NOMO-1 treated with dmso at 0.1 percent for 144 hours (cell line): ENCODE measurements around the gene C6orf58.

Experiments
- DNase-seq: peaks from one replicate; lab custom pipeline; 2025; ENCODE audit not compliant: unreplicated experiment; lab: John Stamatoyannopoulos, UW

Gene C6orf58

DNA sequence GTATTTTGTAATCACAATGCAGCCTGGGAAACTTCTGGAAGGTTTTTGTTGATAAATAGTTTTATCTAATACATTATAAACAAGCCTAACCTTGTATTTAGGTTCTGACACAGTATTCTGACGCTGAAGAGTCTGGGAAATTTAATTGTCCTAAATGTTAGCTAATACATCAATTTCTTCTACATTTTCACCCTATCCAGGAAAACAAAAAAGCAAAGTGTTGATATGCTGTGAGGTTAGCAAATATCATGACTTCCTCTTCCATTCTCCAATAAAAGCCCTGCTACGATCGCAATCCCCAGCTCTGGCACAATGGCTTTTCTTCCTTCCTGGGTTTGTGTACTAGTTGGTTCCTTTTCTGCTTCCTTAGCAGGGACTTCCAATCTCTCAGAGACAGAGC is at the start of gene C6orf58:
TSS of gene C6orf58 (plus strand) at position 301 of the 400 bp plus-strand sequence. CDS start at position 313, 12 bp downstream.
- no peak for DNase-seq

DNA sequence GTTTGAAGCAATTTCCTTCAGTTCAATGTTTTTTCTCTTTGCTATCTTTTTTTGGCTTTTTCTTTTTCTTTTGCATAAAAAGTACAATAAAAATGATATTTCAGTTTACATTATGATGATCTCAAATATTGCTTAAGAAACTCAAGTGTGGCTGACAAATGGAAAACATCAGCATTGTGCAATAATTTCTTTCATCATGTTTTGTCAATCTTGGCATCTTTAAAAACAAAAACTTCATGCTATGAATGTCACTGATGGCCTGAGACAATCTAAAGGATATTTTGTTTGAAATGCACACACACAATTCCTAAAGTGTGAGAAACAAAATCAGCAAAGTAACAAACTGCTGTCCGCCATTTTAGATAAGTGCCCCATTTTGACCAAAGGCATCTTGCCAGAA is 44.0 kb upstream of the C6orf58 start:
- no peak for DNase-seq

- DNase-seq: no peak
Observed at GRCh38 chr6:127533736-127534135, 43.2 kb upstream of the C6orf58 start.

DNA sequence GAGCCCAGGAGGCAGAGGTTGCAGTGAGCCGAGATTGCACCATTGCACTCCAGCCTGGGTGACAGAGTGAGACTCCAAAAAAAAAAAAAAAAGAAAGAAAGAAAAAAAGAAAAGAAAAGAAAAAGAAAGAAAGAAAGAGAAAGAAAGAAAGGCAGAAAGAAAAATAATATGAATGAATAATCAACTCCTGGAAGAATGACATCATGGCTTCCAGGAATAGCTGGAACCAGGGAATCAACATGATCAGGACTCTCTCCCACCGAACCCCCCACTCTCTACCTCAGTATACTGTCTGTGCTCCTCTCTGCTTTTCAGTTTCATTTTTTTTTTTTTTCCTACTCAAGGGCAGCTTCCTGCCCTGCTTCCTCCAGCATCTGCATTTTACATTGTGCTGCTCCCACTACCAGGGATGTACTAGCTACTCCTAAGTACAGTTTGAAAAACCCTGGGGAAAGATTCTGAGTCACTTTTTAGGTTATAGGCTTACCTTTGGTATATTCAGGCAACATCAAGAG is 38.2 kb upstream of the C6orf58 start:
- no peak for DNase-seq

GRCh38 chr6:127539272-127539671 is 37.7 kb upstream of the C6orf58 start:
- DNase-seq: no peak

- no peak for DNase-seq
Observed at GRCh38 chr6:127547215-127547614, 29.8 kb upstream of the C6orf58 start.

- DNase-seq: no peak
Observed at GRCh38 chr6:127547904-127548649, 28.9 kb upstream of the C6orf58 start.

- no peak for DNase-seq
Observed at GRCh38 chr6:127550403-127550802, 26.6 kb upstream of the C6orf58 start.

DNA sequence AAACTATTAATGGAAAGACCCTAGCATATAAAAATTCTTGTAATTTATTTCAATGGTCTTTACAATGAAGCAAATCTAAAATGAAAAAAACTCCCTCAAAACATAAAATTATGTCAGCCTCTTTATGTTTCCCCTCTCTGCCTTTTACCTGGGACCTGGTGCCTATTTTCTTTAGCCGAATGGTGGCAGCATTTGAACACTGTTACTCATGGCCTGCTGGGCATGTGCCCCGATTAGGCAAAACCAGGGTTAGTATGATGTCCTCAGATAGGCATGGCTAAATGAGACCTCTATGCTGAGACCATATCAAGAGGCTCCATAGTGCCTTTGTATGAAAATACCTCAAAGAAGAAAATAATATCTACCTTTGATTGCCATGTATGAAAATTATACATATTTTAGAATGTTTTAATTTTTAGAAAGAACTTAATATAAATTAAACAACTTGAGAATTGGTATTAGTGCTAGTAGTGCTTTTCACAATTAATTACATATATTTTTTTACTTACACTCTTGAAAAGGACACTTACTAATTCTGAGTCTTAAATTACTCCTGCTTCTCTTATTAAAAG is 22.5 kb upstream of the C6orf58 start:
- no peak for DNase-seq

GRCh38 chr6:127561660-127562059 is 15.3 kb upstream of the C6orf58 start:
- no peak for DNase-seq

DNA sequence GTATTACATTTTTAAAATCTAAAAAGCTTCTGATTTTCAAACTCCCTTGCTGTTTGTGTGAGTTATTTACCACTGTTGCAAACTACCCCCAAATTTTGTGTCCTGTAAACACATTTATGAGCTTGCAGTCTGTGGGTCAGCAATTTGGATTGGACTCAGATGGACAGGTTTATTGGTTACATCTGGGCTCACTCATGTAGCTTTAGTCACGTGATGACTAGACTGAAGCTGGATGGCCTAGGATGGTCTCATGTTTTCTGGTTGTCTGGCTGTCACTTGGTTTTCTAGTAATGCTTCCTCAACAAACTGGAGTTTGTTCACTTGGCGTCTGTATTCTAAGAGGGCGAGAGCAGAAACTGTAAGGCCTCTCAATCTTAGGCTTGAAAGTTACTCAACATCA is 12.2 kb upstream of the C6orf58 start:
- DNase-seq: no peak

DNA sequence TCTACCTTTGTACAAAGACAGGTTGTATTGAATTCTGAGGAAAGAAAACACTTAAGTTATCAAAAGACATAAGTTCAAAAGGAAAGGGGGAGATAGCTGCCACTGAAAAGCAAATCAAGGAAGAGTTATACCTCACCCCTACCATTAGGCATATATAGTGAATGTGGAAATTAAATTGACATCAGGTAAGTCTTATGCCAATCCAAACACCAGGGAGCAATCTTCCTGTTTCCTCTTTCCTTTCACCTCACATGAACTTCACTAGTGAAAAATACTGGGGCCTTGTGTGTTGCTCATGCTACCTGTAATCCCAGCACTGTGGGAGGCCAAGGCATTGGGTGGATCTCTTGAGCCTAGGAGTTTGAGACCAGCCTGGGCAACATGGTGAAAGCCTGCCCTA is 10.9 kb upstream of the C6orf58 start:
- no peak for DNase-seq

- no peak for DNase-seq
Observed at GRCh38 chr6:127566651-127567050, 10.3 kb upstream of the C6orf58 start.

GRCh38 chr6:127567476-127567875 is 9.5 kb upstream of the C6orf58 start:
- DNase-seq: no peak

DNA sequence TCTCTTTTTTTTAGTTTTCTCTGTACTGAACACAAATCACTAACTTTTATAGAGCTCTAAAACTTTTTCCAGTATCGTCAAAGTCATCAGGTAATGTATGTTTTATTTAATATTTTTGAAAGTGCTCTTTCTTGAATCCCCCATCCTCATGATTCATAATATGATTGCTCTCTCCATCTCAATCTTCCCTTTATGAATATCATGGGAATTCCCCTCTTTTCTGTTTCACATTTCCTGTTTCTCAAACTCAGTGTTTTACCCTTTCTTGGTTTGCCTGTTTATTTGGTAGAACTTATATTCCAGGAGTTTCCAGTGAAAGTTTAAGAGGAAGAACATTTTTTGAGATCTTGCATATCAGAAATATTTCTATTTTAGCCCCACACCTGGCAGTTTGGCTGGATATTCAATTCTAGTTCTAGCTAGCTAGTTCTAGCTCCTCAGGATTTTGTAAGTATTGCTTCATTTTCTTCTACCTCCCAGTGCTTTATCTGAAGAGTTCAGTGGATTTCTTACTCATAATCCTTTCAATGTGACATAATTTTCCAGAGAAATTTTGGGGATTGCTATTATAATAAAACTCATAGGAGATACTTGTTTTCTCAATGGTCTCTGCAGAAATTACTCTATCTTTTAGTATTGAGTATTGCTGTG is 6.1 kb upstream of the C6orf58 start:
- DNase-seq: no peak

DNA sequence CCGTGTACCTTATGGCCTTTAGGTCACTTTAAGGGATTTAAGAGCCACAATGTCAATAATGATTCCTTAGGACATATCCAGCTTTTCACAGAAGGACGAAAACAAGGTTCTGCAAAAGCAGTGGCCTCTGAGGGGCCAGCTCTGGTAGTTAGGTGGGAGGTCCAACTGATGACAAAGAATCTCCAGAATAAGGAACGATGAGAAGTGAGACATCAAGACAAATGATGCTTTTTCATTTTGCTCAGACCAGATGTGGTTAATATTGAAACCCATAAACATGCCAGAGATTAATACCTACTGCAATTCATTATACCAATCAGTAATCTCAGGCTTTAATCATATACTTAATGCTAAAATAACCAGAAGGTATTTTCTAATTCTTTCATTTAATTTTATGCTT is 1.9 kb downstream of the C6orf58 start:
- no peak for DNase-seq

DNA sequence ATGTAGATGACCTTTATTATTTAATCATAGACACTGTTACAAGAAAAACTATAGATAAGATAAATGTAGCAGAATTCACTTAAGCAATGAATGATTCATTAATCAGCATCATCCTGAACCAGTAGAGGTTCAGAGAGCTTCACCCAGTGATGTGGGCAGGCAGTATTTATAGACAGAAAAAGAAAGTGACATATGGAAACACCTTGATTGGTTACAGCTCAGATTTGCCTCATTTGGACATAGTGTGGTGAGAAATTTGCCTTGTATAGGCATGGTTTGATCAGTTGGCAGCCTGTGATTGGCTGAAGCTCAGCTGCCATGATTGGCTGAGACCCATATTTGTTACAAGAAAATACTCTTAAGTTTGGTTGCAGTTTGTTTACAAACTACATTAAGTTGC is 4.6 kb downstream of the C6orf58 start:
- DNase-seq: no peak

GRCh38 chr6:127582777-127583462 is 5.9 kb downstream of the C6orf58 start:
- DNase-seq: no peak

- DNase-seq: no peak
Observed at GRCh38 chr6:127585123-127585522, 8.1 kb downstream of the C6orf58 start.

DNA sequence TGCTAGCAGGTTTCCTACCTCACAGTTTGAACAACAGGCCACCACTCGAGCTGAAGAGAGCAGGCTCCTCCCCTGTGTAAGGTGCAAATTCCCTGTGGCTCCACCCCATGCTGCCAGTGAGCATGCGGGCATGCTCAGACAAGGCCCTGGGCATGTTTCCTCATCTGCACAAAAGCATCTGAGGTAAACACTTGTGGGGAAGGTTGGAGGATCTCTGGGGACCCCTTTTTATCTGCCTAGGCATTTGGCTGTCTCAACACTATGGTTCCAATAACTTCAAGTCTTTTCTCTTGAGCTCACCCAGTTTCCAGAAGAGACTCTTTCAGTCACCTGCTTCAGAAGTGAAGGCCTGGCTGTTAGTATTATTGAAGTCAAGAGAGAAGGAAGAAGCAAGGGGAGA is 9.4 kb downstream of the C6orf58 start:
- DNase-seq: no peak

- no peak for DNase-seq
Observed at GRCh38 chr6:127587875-127588274, 10.9 kb downstream of the C6orf58 start.

- DNase-seq: no peak
Observed at GRCh38 chr6:127589135-127589534, 12.2 kb downstream of the C6orf58 start.
